ENCODE data around the gene TRAF2. TPM values are rescaled to one million over a fixed set of nuclear protein-coding genes. Genes with fewer than 3 reads are reported as not detected.

The TRAF2 gene
- total and polyA plus RNA-seq, 9 of the 15 experiments (the other 6 are each of a cell fraction or from before 2014, with no cell fraction given): 0.24 to 45.2 (median 18.0) TPM

GRCh38 chr9:136885950-136886578 is at the start of gene TRAF2 (continued):
- TF ChIP-seq, protein P1, sequence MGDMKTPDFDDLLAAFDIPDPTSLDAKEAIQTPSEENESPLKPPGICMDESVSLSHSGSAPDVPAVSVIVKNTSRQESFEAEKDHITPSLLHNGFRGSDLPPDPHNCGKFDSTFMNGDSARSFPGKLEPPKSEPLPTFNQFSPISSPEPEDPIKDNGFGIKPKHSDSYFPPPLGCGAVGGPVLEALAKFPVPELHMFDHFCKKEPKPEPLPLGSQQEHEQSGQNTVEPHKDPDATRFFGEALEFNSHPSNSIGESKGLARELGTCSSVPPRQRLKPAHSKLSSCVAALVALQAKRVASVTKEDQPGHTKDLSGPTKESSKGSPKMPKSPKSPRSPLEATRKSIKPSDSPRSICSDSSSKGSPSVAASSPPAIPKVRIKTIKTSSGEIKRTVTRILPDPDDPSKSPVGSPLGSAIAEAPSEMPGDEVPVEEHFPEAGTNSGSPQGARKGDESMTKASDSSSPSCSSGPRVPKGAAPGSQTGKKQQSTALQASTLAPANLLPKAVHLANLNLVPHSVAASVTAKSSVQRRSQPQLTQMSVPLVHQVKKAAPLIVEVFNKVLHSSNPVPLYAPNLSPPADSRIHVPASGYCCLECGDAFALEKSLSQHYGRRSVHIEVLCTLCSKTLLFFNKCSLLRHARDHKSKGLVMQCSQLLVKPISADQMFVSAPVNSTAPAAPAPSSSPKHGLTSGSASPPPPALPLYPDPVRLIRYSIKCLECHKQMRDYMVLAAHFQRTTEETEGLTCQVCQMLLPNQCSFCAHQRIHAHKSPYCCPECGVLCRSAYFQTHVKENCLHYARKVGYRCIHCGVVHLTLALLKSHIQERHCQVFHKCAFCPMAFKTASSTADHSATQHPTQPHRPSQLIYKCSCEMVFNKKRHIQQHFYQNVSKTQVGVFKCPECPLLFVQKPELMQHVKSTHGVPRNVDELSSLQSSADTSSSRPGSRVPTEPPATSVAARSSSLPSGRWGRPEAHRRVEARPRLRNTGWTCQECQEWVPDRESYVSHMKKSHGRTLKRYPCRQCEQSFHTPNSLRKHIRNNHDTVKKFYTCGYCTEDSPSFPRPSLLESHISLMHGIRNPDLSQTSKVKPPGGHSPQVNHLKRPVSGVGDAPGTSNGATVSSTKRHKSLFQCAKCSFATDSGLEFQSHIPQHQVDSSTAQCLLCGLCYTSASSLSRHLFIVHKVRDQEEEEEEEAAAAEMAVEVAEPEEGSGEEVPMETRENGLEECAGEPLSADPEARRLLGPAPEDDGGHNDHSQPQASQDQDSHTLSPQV (IDR thresholded peaks at IDR 0.05): no peak
- no peak for TF ChIP-seq ZNF24 (IDR thresholded peaks at IDR 0.05)
- TF ChIP-seq, protein P2, sequence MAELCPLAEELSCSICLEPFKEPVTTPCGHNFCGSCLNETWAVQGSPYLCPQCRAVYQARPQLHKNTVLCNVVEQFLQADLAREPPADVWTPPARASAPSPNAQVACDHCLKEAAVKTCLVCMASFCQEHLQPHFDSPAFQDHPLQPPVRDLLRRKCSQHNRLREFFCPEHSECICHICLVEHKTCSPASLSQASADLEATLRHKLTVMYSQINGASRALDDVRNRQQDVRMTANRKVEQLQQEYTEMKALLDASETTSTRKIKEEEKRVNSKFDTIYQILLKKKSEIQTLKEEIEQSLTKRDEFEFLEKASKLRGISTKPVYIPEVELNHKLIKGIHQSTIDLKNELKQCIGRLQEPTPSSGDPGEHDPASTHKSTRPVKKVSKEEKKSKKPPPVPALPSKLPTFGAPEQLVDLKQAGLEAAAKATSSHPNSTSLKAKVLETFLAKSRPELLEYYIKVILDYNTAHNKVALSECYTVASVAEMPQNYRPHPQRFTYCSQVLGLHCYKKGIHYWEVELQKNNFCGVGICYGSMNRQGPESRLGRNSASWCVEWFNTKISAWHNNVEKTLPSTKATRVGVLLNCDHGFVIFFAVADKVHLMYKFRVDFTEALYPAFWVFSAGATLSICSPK (IDR thresholded peaks at IDR 0.05; ENCODE audit: borderline replicate concordance): no peak
- 0 out of 2 replicates have a peak, but pooled peaks have one; percentile 44 for TF ChIP-seq TGIF2 (CRISPR knock-in tag; IDR thresholded peaks at IDR 0.05)
- TF ChIP-seq NCOA6 (IDR thresholded peaks at IDR 0.05): no peak
- TF ChIP-seq, protein P3, sequence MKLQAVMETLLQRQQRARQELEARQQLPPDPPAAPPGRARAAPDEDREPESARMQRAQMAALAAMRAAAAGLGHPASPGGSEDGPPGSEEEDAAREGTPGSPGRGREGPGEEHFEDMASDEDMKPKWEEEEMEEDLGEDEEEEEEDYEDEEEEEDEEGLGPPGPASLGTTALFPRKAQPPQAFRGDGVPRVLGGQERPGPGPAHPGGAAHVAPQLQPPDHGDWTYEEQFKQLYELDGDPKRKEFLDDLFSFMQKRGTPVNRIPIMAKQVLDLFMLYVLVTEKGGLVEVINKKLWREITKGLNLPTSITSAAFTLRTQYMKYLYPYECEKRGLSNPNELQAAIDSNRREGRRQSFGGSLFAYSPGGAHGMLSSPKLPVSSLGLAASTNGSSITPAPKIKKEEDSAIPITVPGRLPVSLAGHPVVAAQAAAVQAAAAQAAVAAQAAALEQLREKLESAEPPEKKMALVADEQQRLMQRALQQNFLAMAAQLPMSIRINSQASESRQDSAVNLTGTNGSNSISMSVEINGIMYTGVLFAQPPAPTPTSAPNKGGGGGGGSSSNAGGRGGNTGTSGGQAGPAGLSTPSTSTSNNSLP (IDR thresholded peaks at IDR 0.05; ENCODE audit: borderline replicate concordance, low read depth, low read length): peak; percentile 91; the same call in 1 of the 2 replicates
- TF ChIP-seq SMARCA4 (IDR thresholded peaks at IDR 0.05): no peak
- TF ChIP-seq, protein P4, sequence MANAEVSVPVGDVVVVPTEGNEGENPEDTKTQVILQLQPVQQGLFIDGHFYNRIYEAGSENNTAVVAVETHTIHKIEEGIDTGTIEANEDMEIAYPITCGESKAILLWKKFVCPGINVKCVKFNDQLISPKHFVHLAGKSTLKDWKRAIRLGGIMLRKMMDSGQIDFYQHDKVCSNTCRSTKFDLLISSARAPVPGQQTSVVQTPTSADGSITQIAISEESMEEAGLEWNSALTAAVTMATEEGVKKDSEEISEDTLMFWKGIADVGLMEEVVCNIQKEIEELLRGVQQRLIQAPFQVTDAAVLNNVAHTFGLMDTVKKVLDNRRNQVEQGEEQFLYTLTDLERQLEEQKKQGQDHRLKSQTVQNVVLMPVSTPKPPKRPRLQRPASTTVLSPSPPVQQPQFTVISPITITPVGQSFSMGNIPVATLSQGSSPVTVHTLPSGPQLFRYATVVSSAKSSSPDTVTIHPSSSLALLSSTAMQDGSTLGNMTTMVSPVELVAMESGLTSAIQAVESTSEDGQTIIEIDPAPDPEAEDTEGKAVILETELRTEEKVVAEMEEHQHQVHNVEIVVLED (CRISPR knock-in tag; IDR thresholded peaks at IDR 0.05): peak; percentile 76
- TF ChIP-seq, protein P5, sequence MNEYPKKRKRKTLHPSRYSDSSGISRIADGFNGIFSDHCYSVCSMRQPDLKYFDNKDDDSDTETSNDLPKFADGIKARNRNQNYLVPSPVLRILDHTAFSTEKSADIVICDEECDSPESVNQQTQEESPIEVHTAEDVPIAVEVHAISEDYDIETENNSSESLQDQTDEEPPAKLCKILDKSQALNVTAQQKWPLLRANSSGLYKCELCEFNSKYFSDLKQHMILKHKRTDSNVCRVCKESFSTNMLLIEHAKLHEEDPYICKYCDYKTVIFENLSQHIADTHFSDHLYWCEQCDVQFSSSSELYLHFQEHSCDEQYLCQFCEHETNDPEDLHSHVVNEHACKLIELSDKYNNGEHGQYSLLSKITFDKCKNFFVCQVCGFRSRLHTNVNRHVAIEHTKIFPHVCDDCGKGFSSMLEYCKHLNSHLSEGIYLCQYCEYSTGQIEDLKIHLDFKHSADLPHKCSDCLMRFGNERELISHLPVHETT (CRISPR knock-in tag; conservative IDR thresholded peaks at IDR 0.05 in 1 of 2, IDR thresholded peaks at IDR 0.05 in 1 of 2): peak in 1 of 2 experiments; percentile 70; a peak in 2 of 4 replicates
- TF ChIP-seq MBD1 (CRISPR knock-in tag; IDR thresholded peaks at IDR 0.05): no peak
- TF ChIP-seq ZEB2 (IDR thresholded peaks at IDR 0.05): no peak
- TF ChIP-seq RCOR1 (IDR thresholded peaks at IDR 0.05; ENCODE audit: borderline replicate concordance in 1 of 2, low read depth in 2 of 2, low read length in 2 of 2): 0 out of 4 replicates have a peak, but pooled peaks of 1 of the 2 experiments have one; percentile 22
- TF ChIP-seq GATAD2A (IDR thresholded peaks at IDR 0.05): 0 out of 2 replicates have a peak, but pooled peaks have one; percentile 49
- no peak for TF ChIP-seq ZNF3 (CRISPR knock-in tag; IDR thresholded peaks at IDR 0.05)
